ENCODE data around the gene KMT2E. TPM values are rescaled to one million over a fixed set of nuclear protein-coding genes. Genes with fewer than 3 reads are reported as not detected.

The KMT2E gene
- total RNA-seq, 1 experiment from 2014 or later, result 68.1 TPM

- no peak for TF ChIP-seq CTCF (conservative IDR thresholded peaks at IDR 0.05)
- TF ChIP-seq EZH2 (IDR thresholded peaks at IDR 0.05; ENCODE audit: low read depth), result no peak
Observed at GRCh38 chr7:105086850-105087249, 72.8 kb downstream of the KMT2E start.

GRCh38 chr7:105087981-105088380 is 74.0 kb downstream of the KMT2E start:
- no TSS peak for BruUV-seq (replicated peaks)
- intact Hi-C loops (cut with micrococcal nuclease; ENCODE audit: unreplicated experiment), result no loop called here

More at GRCh38 chr7:105086850-105087249, 72.8 kb downstream of the KMT2E start:
- no peaks in the 10 kb centered on the region for H3K9me3 ChIP-seq (ENCODE audit: insufficient read depth, low read depth)
- H3K79me2 ChIP-seq (ENCODE audit: low read depth), result no peaks in the 10 kb centered on the region
- H3K36me3 ChIP-seq (ENCODE audit: low read depth), result peaks cover 45% of the 10 kb centered on the region
- no peaks in the 10 kb centered on the region for H3K4me1 ChIP-seq (replicated peaks; ENCODE audit: insufficient read depth)
- no peak overlapping the region for H3K4me3 ChIP-seq
- ChIA-PET CTCF (interaction anchor here (0.6 to 0.7 kb wide), 2 partner anchors 73 to 103 kb away, joined by 3 to 8 read pairs; partner anchors contain the start of gene KMT2E), POLR2A (ENCODE audit: unreplicated experiment) (interaction anchor here (0.6 kb wide), 1 partner anchor 292 kb away, joined by 3 read pairs; no protein-coding TSS in a partner anchor)
- no peak overlapping the region for H3K27ac ChIP-seq
- intact Hi-C loops (cut with micrococcal nuclease; ENCODE audit: unreplicated experiment), result no loop called here
- no peak for DNase-seq
- peaks cover 22% of the 10 kb centered on the region; the same call in 1 of the 2 replicates for H3F3A ChIP-seq (ENCODE audit: insufficient read depth, low read depth)
- no peak overlapping the region for H2AFZ ChIP-seq
- no peak overlapping the region for H3K4me2 ChIP-seq
- peaks cover 16% of the 10 kb centered on the region for H4K20me1 ChIP-seq (ENCODE audit: insufficient read depth)
- no TSS peak for BruUV-seq (replicated peaks)
- no peaks in the 10 kb centered on the region for H3K9me2 ChIP-seq (ENCODE audit: insufficient read depth)
- no peaks in the 10 kb centered on the region for H3K27me3 ChIP-seq (ENCODE audit: insufficient read depth, low read depth)

GRCh38 chr7:105088456-105088855 is 74.5 kb downstream of the KMT2E start:
- BruUV-seq (replicated peaks), result no TSS peak
- intact Hi-C loops (cut with micrococcal nuclease; ENCODE audit: unreplicated experiment), result no loop called here

More at GRCh38 chr7:105087981-105088380, 74.0 kb downstream of the KMT2E start:
- Histone ChIP-seq H3K4me1 (replicated peaks; ENCODE audit: insufficient read depth) (no peaks in the 10 kb centered on the region), H3F3A (ENCODE audit: insufficient read depth, low read depth) (peaks cover 16% of the 10 kb centered on the region; the same call in 1 of the 2 replicates), H3K4me3 (no peak overlapping the region), H3K4me2 (no peak overlapping the region), H3K27ac (no peak overlapping the region), H2AFZ (no peak overlapping the region), H3K36me3 (ENCODE audit: low read depth) (peaks cover 42% of the 10 kb centered on the region), H3K9me3 (ENCODE audit: insufficient read depth, low read depth) (no peaks in the 10 kb centered on the region), H4K20me1 (ENCODE audit: insufficient read depth) (peaks cover 19% of the 10 kb centered on the region), H3K79me2 (ENCODE audit: low read depth) (no peaks in the 10 kb centered on the region), H3K27me3 (ENCODE audit: insufficient read depth, low read depth) (no peaks in the 10 kb centered on the region), H3K9me2 (ENCODE audit: insufficient read depth) (no peaks in the 10 kb centered on the region)
- TF ChIP-seq EZH2 (IDR thresholded peaks at IDR 0.05; ENCODE audit: low read depth), result no peak
- TF ChIP-seq CTCF (conservative IDR thresholded peaks at IDR 0.05), result no peak
- DNase-seq, result no peak
- ChIA-PET POLR2A (ENCODE audit: unreplicated experiment) (no interaction called here), CTCF (no interaction called here)

More at GRCh38 chr7:105088456-105088855, 74.5 kb downstream of the KMT2E start:
- Histone ChIP-seq H3K36me3 (ENCODE audit: low read depth) (peaks cover 42% of the 10 kb centered on the region), H3K27ac (no peak overlapping the region), H3K4me2 (no peak overlapping the region), H4K20me1 (ENCODE audit: insufficient read depth) (peaks cover 19% of the 10 kb centered on the region), H3F3A (ENCODE audit: insufficient read depth, low read depth) (peaks cover 16% of the 10 kb centered on the region; the same call in 1 of the 2 replicates), H3K27me3 (ENCODE audit: insufficient read depth, low read depth) (no peaks in the 10 kb centered on the region), H2AFZ (no peak overlapping the region), H3K4me3 (no peak overlapping the region), H3K9me2 (ENCODE audit: insufficient read depth) (no peaks in the 10 kb centered on the region), H3K4me1 (replicated peaks; ENCODE audit: insufficient read depth) (no peaks in the 10 kb centered on the region), H3K9me3 (ENCODE audit: insufficient read depth, low read depth) (no peaks in the 10 kb centered on the region), H3K79me2 (ENCODE audit: low read depth) (no peaks in the 10 kb centered on the region)
- DNase-seq, result no peak
- CTCF ChIA-PET, result no interaction called here
- POLR2A ChIA-PET (ENCODE audit: unreplicated experiment), result no interaction called here
- TF ChIP-seq EZH2 (IDR thresholded peaks at IDR 0.05; ENCODE audit: low read depth), result no peak
- TF ChIP-seq CTCF (conservative IDR thresholded peaks at IDR 0.05), result no peak

All from PC-9 (cell line).